Endothelial cell of umbilical vein (primary cell): ENCODE measurements around the gene NR0B1.

Source experiments
- CTCF ChIP-seq, 2 donors: IDR thresholded peaks; 1 replicate in 1 of 2; 2 replicates in 1 of 2; pipeline ENCODE4 v1.5.1; 2011; ENCODE audit warnings: low read length in 2 of 2, mild to moderate bottlenecking in 2 of 2, moderate library complexity in 2 of 2, control low read depth in 1 of 2, inconsistent platforms in 1 of 2, low read depth in 1 of 2; ENCODE audit not compliant: insufficient read depth in 1 of 2; ENCODE audit errors: extremely low read depth in 1 of 2
- POLR2AphosphoS5 ChIP-seq: IDR thresholded peaks from 2 replicates; pipeline ENCODE4 v1.6.1; 2012; ENCODE audit warnings: low read depth, mild to moderate bottlenecking, control low read depth, low read length, moderate library complexity; ENCODE audit not compliant: insufficient read depth

- TF ChIP-seq CTCF (IDR thresholded peaks at IDR 0.05; ENCODE audit: extremely low read depth in 1 of 2, insufficient read depth in 1 of 2, low read depth in 1 of 2, low read length in 2 of 2) (no peak), POLR2AphosphoS5 (no peak)
Observed at GRCh38 chrX:30301208-30301607, 8.0 kb downstream of the NR0B1 start.
